Endodermal cell (in vitro differentiated cells): ENCODE data around the gene ST7. TPM values are rescaled to one million over a fixed set of nuclear protein-coding genes. Genes with fewer than 3 reads are reported as not detected.

Source experiments
- DNase-seq: peaks from one replicate; pipeline ENCODE4 v3.0.0-alpha.2; 2017
- H3K27ac ChIP-seq: 2 replicates; pipeline ENCODE4 v1.5.1; 2013; ENCODE audit warnings: mild to moderate bottlenecking, low read depth, low read length, moderate library complexity
- H3K27me3 ChIP-seq: 2 replicates; pipeline ENCODE4 v1.6.1; 2013; ENCODE audit warnings: mild to moderate bottlenecking, low read length, moderate library complexity; ENCODE audit not compliant: insufficient read depth, control insufficient read depth, poor library complexity, severe bottlenecking
- H3K36me3 ChIP-seq: 2 replicates; pipeline ENCODE4 v1.7.0; 2013; ENCODE audit warnings: mild to moderate bottlenecking, low read length, moderate library complexity; ENCODE audit not compliant: control insufficient read depth, insufficient read depth
- H3K4me1 ChIP-seq: one replicate; pipeline ENCODE4 v1.7.0; 2013; ENCODE audit warnings: low read length; ENCODE audit not compliant: control insufficient read depth, insufficient read depth
- H3K4me3 ChIP-seq: 2 replicates; pipeline ENCODE4 v1.5.1; 2013; ENCODE audit warnings: mild to moderate bottlenecking, low read length, moderate library complexity
- H3K9ac ChIP-seq: 2 replicates; pipeline ENCODE4 v1.6.1; 2013; ENCODE audit warnings: mild to moderate bottlenecking, low read length, moderate library complexity; ENCODE audit not compliant: poor library complexity, severe bottlenecking; ENCODE audit errors: extremely low read depth
- H3K9me3 ChIP-seq: 2 replicates; pipeline ENCODE4 v1.6.1; 2013; ENCODE audit warnings: mild to moderate bottlenecking, low read length, moderate library complexity; ENCODE audit not compliant: control insufficient read depth
- H3K27ac Mint-ChIP-seq: 2 replicates; pipeline ENCODE4 v1.8.0; 2020; ENCODE audit warnings: mixed read lengths
- H3K27me3 Mint-ChIP-seq: 2 replicates; pipeline ENCODE4 v1.8.0; 2021; ENCODE audit warnings: mild to moderate bottlenecking, mixed read lengths; ENCODE audit not compliant: insufficient read depth
- H3K36me3 Mint-ChIP-seq: 2 replicates; pipeline ENCODE4 v1.8.0; 2020; ENCODE audit warnings: low read depth, mixed read lengths
- H3K4me1 Mint-ChIP-seq: 2 replicates; pipeline ENCODE4 v1.8.0; 2020; ENCODE audit warnings: mixed read lengths
- H3K4me3 Mint-ChIP-seq: 2 replicates; pipeline ENCODE4 v1.8.0; 2020; ENCODE audit warnings: mild to moderate bottlenecking, moderate library complexity, mixed read lengths
- H3K9me3 Mint-ChIP-seq: 2 replicates; pipeline ENCODE4 v1.8.0; 2020; ENCODE audit warnings: mild to moderate bottlenecking, mixed read lengths
- CTCF ChIP-seq: fragments of 200-600 bp; sonication (generic); conservative IDR thresholded peaks from 2 replicates; pipeline ENCODE4 v1.5.0; 2021; ENCODE audit warnings: antibody characterized with exemption, mild to moderate bottlenecking
- WGBS, 2 experiments: methylation state at CpG; one replicate each; pipeline versions ENCODE4 v1.1.5 to v1.1.7; 2013; ENCODE audit warnings: missing lambda C conversion rate in 2 of 2, mixed read lengths in 1 of 2; ENCODE audit not compliant: insufficient coverage in 1 of 2, insufficient read length in 1 of 2; 5-methylcytosine and 5-hydroxymethylcytosine counted together
- total RNA-seq, 2 donors: library from RNA; stranded (reverse); fragmentation: NEBNext Ultra II Directional in 1 of 2; extraction: Animal tissue kit (Norgen Biotek cat#: 25700) in 1 of 2; gene quantifications; 2 replicates in 1 of 2; 3 replicates in 1 of 2; pipeline ENCODE4 v1.2.1, GENCODE V29; 2021

Gene ST7
- total RNA-seq, 2 donors from 2014 or later: 6.4 to 8.9 TPM

GRCh38 chr7:117169907-117170306, 216.6 kb downstream of the ST7 start:
- no peaks in the 10 kb centered on the region for H3K27me3 ChIP-seq
- H3K4me3 Mint-ChIP-seq: no peak overlapping the region
- no peak overlapping the region for H3K27ac ChIP-seq
- no peak overlapping the region for H3K9ac ChIP-seq
- no peaks in the 10 kb centered on the region for H3K27me3 Mint-ChIP-seq
- H3K9me3 ChIP-seq: no peaks in the 10 kb centered on the region
- no peaks in the 10 kb centered on the region for H3K9me3 Mint-ChIP-seq
- no peaks in the 10 kb centered on the region for H3K36me3 Mint-ChIP-seq
- H3K4me1 Mint-ChIP-seq: peaks cover 6% of the 10 kb centered on the region
- no peak overlapping the region for H3K4me3 ChIP-seq
- H3K4me1 ChIP-seq: no peaks in the 10 kb centered on the region
- no peak for DNase-seq
- WGBS, 2 experiments: 94 to 96% methylated on average over 4 of the region's 4 CpGs
- no peak overlapping the region for H3K27ac Mint-ChIP-seq
- no peaks in the 10 kb centered on the region for H3K36me3 ChIP-seq
- TF ChIP-seq CTCF: no peak

DNA sequence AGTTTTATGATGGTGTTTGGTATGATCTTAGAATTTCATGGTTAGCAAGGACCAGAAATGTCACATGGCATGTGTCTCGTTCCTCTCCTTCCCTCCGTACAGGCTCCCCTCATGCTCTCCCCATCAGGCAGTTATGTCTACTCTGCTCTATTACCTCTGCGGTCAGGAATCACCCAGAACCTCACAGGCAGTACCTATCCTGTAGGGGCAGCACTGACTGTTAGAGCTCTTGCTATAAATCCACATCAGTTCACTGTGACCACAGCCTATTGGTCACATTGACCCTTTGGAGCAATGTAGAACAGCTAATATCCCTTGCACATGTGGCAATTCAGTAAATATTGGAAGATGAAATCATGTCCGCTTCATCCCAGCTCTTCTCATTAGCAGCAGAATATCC, 217.8 kb downstream of the ST7 start:
- no peaks in the 10 kb centered on the region for H3K4me1 ChIP-seq
- no peaks in the 10 kb centered on the region for H3K9me3 ChIP-seq
- no peak overlapping the region for H3K4me3 ChIP-seq
- Mint-ChIP-seq H3K4me3 (no peak overlapping the region), H3K27ac (no peak overlapping the region), H3K36me3 (no peaks in the 10 kb centered on the region), H3K27me3 (no peaks in the 10 kb centered on the region), H3K4me1 (peaks cover 12% of the 10 kb centered on the region), H3K9me3 (no peaks in the 10 kb centered on the region)
- peak; percentile 69 for DNase-seq
- WGBS, 2 experiments: 87 to 100% methylated on average over 4 of the region's 4 CpGs
- no peaks in the 10 kb centered on the region for H3K27me3 ChIP-seq
- TF ChIP-seq CTCF: peak; percentile 71
- H3K27ac ChIP-seq: no peak overlapping the region
- H3K36me3 ChIP-seq: no peaks in the 10 kb centered on the region
- no peak overlapping the region for H3K9ac ChIP-seq

DNA sequence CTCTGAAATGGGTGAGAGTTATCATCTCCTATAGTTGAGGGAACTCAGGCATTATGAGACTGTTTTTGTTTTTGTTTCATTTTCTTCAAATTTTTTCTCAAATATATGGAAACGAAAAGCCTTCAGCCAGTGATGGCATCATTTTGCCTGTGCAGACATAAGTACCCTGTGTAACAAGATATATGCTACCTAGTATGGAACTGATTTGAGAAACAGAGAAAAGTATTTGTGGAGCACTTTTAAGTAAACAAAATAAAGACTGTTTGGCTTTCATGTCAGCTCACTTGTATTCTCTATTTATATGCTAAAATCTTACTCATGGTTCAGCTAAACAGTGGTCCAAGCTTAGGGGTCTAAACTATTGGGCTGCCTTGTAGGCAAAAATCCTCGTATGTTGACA, 219.0 kb downstream of the ST7 start:
- H3K27ac Mint-ChIP-seq: no peak overlapping the region
- Histone ChIP-seq H3K36me3 (no peaks in the 10 kb centered on the region), H3K27me3 (no peaks in the 10 kb centered on the region), H3K27ac (no peak overlapping the region), H3K9ac (no peak overlapping the region), H3K4me1 (no peaks in the 10 kb centered on the region), H3K9me3 (no peaks in the 10 kb centered on the region), H3K4me3 (no peak overlapping the region)
- no peaks in the 10 kb centered on the region for H3K9me3 Mint-ChIP-seq
- H3K4me1 Mint-ChIP-seq: peaks cover 10% of the 10 kb centered on the region
- 92 to 96% methylated on average over 2 of the region's 2 CpGs for WGBS, 2 experiments
- no peak for TF ChIP-seq CTCF
- no peak overlapping the region for H3K4me3 Mint-ChIP-seq
- no peaks in the 10 kb centered on the region for H3K36me3 Mint-ChIP-seq
- H3K27me3 Mint-ChIP-seq: no peaks in the 10 kb centered on the region
- no peak for DNase-seq
